SK-N-SH (cell line): ENCODE results near the gene RGSL1. TPM values are rescaled to one million over a fixed set of nuclear protein-coding genes. Genes with fewer than 3 reads are reported as not detected.

Source experiments
- CTCF ChIA-PET: fragments of 300-600, 350-600 bp; formaldehyde crosslinking; extraction: SDS; loops from one replicate; lab custom pipeline; 2021; lab: Yijun Ruan, JAX
- POLR2A ChIA-PET: fragments of 350-600 bp; sonication (Branson Sonifier 250); formaldehyde crosslinking; extraction: SDS; loops from one replicate; lab custom pipeline; 2020; ENCODE audit warnings: antibody characterized with exemption, inconsistent platforms; lab: Yijun Ruan, JAX
- DNase-seq: peaks from one replicate; pipeline ENCODE4 v3.0.0; 2012
- H2AFZ ChIP-seq: fragments of 200-600 bp; sonication (generic); 2 replicates; pipeline ENCODE4 v1.8.1; 2016; ENCODE audit warnings: antibody characterized with exemption, mild to moderate bottlenecking, low read depth
- H3F3A ChIP-seq: fragments of 200-600 bp; sonication (generic); replicated peaks from 2 replicates; pipeline ENCODE3; 2016; ENCODE audit warnings: antibody characterized with exemption, mild to moderate bottlenecking; ENCODE audit not compliant: insufficient read depth
- H3K27ac ChIP-seq, 2 experiments: fragments of 200-500 bp in 1 of 2; fragments of 200-600 bp in 1 of 2; sonication (Bioruptor generic) in 1 of 2; sonication (generic), shearing (Covaris generic) in 1 of 2; 2 replicates each; pipeline versions ENCODE4 v1.5.1 to v1.6.1; 2014 to 2016; ENCODE audit warnings: low read depth in 2 of 2, inconsistent platforms in 1 of 2, low read length in 1 of 2, mild to moderate bottlenecking in 1 of 2, mixed read lengths in 1 of 2
- H3K27me3 ChIP-seq: fragments of 200-600 bp; sonication (generic), shearing (Covaris generic); 2 replicates; pipeline ENCODE4 v1.6.1; 2016; ENCODE audit warnings: mixed run types; ENCODE audit not compliant: insufficient read depth
- H3K36me3 ChIP-seq, 2 experiments: fragments of 200-500 bp in 1 of 2; fragments of 200-600 bp in 1 of 2; sonication (Bioruptor generic) in 1 of 2; sonication (generic) in 1 of 2; replicated peaks in 1 of 2; 2 replicates each; pipeline versions ENCODE3 to v1.5.1; 2014 to 2016; ENCODE audit warnings: low read length in 1 of 2, mild to moderate bottlenecking in 1 of 2; ENCODE audit not compliant: insufficient read depth in 2 of 2, control insufficient read depth in 1 of 2
- H3K4me1 ChIP-seq, 2 experiments: fragments of 200-500 bp in 1 of 2; fragments of 200-600 bp in 1 of 2; sonication (Bioruptor generic) in 1 of 2; sonication (generic), shearing (Covaris generic) in 1 of 2; 2 replicates each; pipeline versions ENCODE4 v1.5.1 to v1.6.1; 2014 to 2016; ENCODE audit warnings: low read depth in 1 of 2, low read length in 1 of 2, mixed run types in 1 of 2; ENCODE audit not compliant: insufficient read depth in 2 of 2, control insufficient read depth in 1 of 2
- H3K4me2 ChIP-seq: fragments of 200-600 bp; sonication (generic), shearing (Covaris generic); 2 replicates; pipeline ENCODE4 v1.6.1; 2017; ENCODE audit warnings: mixed run types
- H3K4me3 ChIP-seq, 2 experiments: fragments of 200-500 bp in 1 of 2; fragments of 200-600 bp in 1 of 2; sonication (Bioruptor generic) in 1 of 2; sonication (generic), shearing (Covaris generic) in 1 of 2; 2 replicates each; pipeline versions ENCODE4 v1.5.1 to v1.8.1; 2014 to 2016; ENCODE audit warnings: low read depth in 2 of 2, inconsistent platforms in 1 of 2, low read length in 1 of 2, mild to moderate bottlenecking in 1 of 2, mixed read lengths in 1 of 2, moderate library complexity in 1 of 2
- H3K79me2 ChIP-seq: fragments of 200-600 bp; sonication (generic); 2 replicates; pipeline ENCODE4 v1.8.1; 2017; ENCODE audit warnings: mild to moderate bottlenecking; ENCODE audit not compliant: insufficient read depth
- H3K9ac ChIP-seq: fragments of 200-600 bp; sonication (generic); 2 replicates; pipeline ENCODE4 v1.6.1; 2017; ENCODE audit warnings: mixed run types
- H3K9me2 ChIP-seq: fragments of 200-600 bp; sonication (generic); 2 replicates; pipeline ENCODE4 v1.6.1; 2017; ENCODE audit warnings: mixed run types
- H3K9me3 ChIP-seq: fragments of 200-600 bp; sonication (generic); 2 replicates; pipeline ENCODE4 v1.6.1; 2017; ENCODE audit warnings: mixed run types, mild to moderate bottlenecking, moderate library complexity
- H4K20me1 ChIP-seq: fragments of 200-600 bp; sonication (generic); 2 replicates; pipeline ENCODE4 v1.6.1; 2017; ENCODE audit warnings: mild to moderate bottlenecking, mixed run types; ENCODE audit not compliant: insufficient read depth
- CTCF ChIP-seq: fragments of 200-600 bp; sonication (generic); IDR thresholded peaks from 2 replicates; pipeline ENCODE4 v1.6.1; 2017; ENCODE audit warnings: antibody characterized with exemption, mild to moderate bottlenecking, moderate library complexity
- ELF1 ChIP-seq: IDR thresholded peaks from 2 replicates; pipeline ENCODE4 v1.4.0; 2012
- EP300 ChIP-seq, 2 experiments: IDR thresholded peaks; 2 replicates each; pipeline versions ENCODE4 v1.4.0 to v1.6.1; 2012; ENCODE audit warnings: borderline replicate concordance in 1 of 2, low read depth in 1 of 2, low read length in 1 of 2
- FOSL2 ChIP-seq: IDR thresholded peaks from 2 replicates; pipeline ENCODE4 v1.4.0; 2012; ENCODE audit warnings: low read depth, mild to moderate bottlenecking, moderate library complexity, borderline replicate concordance
- FOXM1 ChIP-seq: IDR thresholded peaks from 2 replicates; pipeline ENCODE4 v1.4.0; 2012; ENCODE audit warnings: low read depth, mild to moderate bottlenecking
- MAX ChIP-seq: IDR thresholded peaks from 2 replicates; pipeline ENCODE4 v1.4.0; 2012; ENCODE audit warnings: low read depth
- MXI1 ChIP-seq: IDR thresholded peaks from 2 replicates; pipeline ENCODE4 v1.6.1; 2012; ENCODE audit warnings: mild to moderate bottlenecking, low read depth, low read length, improper control_type of control experiment
- NFIC ChIP-seq: IDR thresholded peaks from 2 replicates; pipeline ENCODE4 v1.4.0; 2012; ENCODE audit warnings: borderline replicate concordance
- POLR2AphosphoS5 ChIP-seq: IDR thresholded peaks from 2 replicates; pipeline ENCODE4 v1.6.1; 2012; ENCODE audit warnings: low read depth, low read length
- RXRA ChIP-seq: IDR thresholded peaks from 2 replicates; pipeline ENCODE4 v1.4.0; 2012; ENCODE audit warnings: low read depth, mild to moderate bottlenecking, borderline replicate concordance
- SIN3A ChIP-seq: IDR thresholded peaks from 2 replicates; pipeline ENCODE4 v1.6.1; 2012; ENCODE audit warnings: low read depth, mild to moderate bottlenecking, low read length, moderate library complexity, borderline replicate concordance
- TAF1 ChIP-seq: IDR thresholded peaks from 2 replicates; pipeline ENCODE4 v1.6.1; 2012; ENCODE audit warnings: low read depth, mild to moderate bottlenecking, low read length, moderate library complexity, borderline replicate concordance
- TCF12 ChIP-seq: IDR thresholded peaks from 2 replicates; pipeline ENCODE4 v1.4.0; 2012
- TEAD4 ChIP-seq: IDR thresholded peaks from 2 replicates; pipeline ENCODE4 v1.4.0; 2012; ENCODE audit warnings: mild to moderate bottlenecking, borderline replicate concordance; ENCODE audit not compliant: insufficient read depth
- USF1 ChIP-seq: IDR thresholded peaks from 2 replicates; pipeline ENCODE4 v1.4.0; 2012; ENCODE audit warnings: low read depth, borderline replicate concordance
- USF2 ChIP-seq: fragments of 150-350 bp; IDR thresholded peaks from 2 replicates; pipeline ENCODE4 v1.6.1; 2017; ENCODE audit warnings: antibody characterized with exemption, low read length, low read depth, borderline replicate concordance
- YY1 ChIP-seq: IDR thresholded peaks from 2 replicates; pipeline ENCODE4 v1.4.0; 2012; ENCODE audit warnings: low read depth, mild to moderate bottlenecking
- WGBS: methylation state at CpG from one replicate; pipeline ENCODE4 v1.1.6; 2017; ENCODE audit warnings: low lambda C conversion rate; 5-methylcytosine and 5-hydroxymethylcytosine counted together
- polyA plus RNA-seq, 3 experiments: library from polyadenylated mRNA; depleted of rRNA; stranded (reverse); fragments of >200 nt; gene quantifications; 2 replicates each; pipeline ENCODE4 v1.2.3, GENCODE V29; 2012

The RGSL1 gene
- polyA plus RNA-seq, 1 of the 3 experiments (the other 2 are of a cell fraction) = not detected

- Histone ChIP-seq H3K4me2 (no peak overlapping the region), H3K36me3 (no peaks in the 10 kb centered on the region), H3K9me2 (no peaks in the 10 kb centered on the region), H3K4me3 (no peak overlapping the region), H3F3A (no peaks in the 10 kb centered on the region), H3K9ac (no peak overlapping the region), H4K20me1 (no peaks in the 10 kb centered on the region), H3K79me2 (no peaks in the 10 kb centered on the region), H3K27me3 (no peaks in the 10 kb centered on the region), H3K9me3 (no peaks in the 10 kb centered on the region), H2AFZ (no peak overlapping the region), H3K27ac (peak overlapping the region in 1 of 2 experiments; percentile 45; a peak in 1 of 4 replicates), H3K4me1 (peaks cover 0 to 8% of the 10 kb centered on the region in 2 experiments; a peak in 1 of 4 replicates)
- no peak for TF ChIP-seq MAX
- no peak for TF ChIP-seq CTCF
- TF ChIP-seq TEAD4 = no peak
- TF ChIP-seq POLR2AphosphoS5 = no peak
- no peak for TF ChIP-seq SIN3A
- TF ChIP-seq RXRA = no peak
- TF ChIP-seq FOXM1 = no peak
- TF ChIP-seq NFIC = no peak
- no peak for TF ChIP-seq EP300 (IDR thresholded peaks at IDR 0.05; ENCODE audit: borderline replicate concordance in 1 of 2, low read depth in 1 of 2, low read length in 1 of 2)
- TF ChIP-seq FOSL2 = no peak
- no peak for TF ChIP-seq MXI1
- TF ChIP-seq TAF1 = no peak
- no peak for TF ChIP-seq TCF12
- no peak for TF ChIP-seq YY1
- no peak for TF ChIP-seq USF2
- TF ChIP-seq USF1 = no peak
- no peak for TF ChIP-seq ELF1
- ChIA-PET POLR2A (no interaction called here), CTCF (no interaction called here)
- DNase-seq = no peak
- WGBS = 19% methylated on average over 1 of the region's 1 CpG
These were observed 11.6 kb upstream of the RGSL1 start for GRCh38 chr1:182438326-182438725.
